Transverse colon (tissue), 4 donors: Measurements from ENCODE around the gene NIPSNAP2. TPM values are rescaled to one million over a fixed set of nuclear protein-coding genes. Genes with fewer than 3 reads are reported as not detected.

ENCODE experiments used
- DNase-seq: peaks from one replicate; pipeline ENCODE4 v3.0.0-alpha.2; 2019
- H3K27ac ChIP-seq, 4 donors: fragments of 200-600 bp; sonication (generic); 2 replicates each; pipeline ENCODE4 v1.5.1; 2016 to 2018; ENCODE audit warnings: inconsistent platforms in 4 of 4
- H3K27me3 ChIP-seq: fragments of 200-600 bp; sonication (generic); 2 replicates; pipeline ENCODE4 v1.5.1; 2017; ENCODE audit warnings: inconsistent platforms
- H3K36me3 ChIP-seq, 4 donors: fragments of 200-600 bp; sonication (generic); 2 replicates each; pipeline ENCODE4 v1.5.1; 2017 to 2019; ENCODE audit warnings: inconsistent platforms in 4 of 4
- H3K4me1 ChIP-seq, 4 donors: fragments of 200-600 bp; sonication (generic); 2 replicates each; pipeline ENCODE4 v1.5.1; 2017 to 2020; ENCODE audit warnings: inconsistent platforms in 4 of 4
- H3K4me3 ChIP-seq, 4 donors: fragments of 200-600 bp; sonication (generic); 1 replicate in 1 of 4; 2 replicates in 3 of 4; pipeline versions ENCODE4 v1.5.1 to v1.6.1; 2017 to 2019; ENCODE audit warnings: inconsistent platforms in 4 of 4
- H3K9me3 ChIP-seq, 2 donors: fragments of 200-600 bp; sonication (generic); 2 replicates each; pipeline ENCODE4 v1.5.1; 2017 to 2019; ENCODE audit warnings: inconsistent platforms in 2 of 2
- EP300 ChIP-seq: sonication (generic); formaldehyde crosslinking; IDR thresholded peaks from one replicate; pipeline ENCODE4 v1.6.1; 2017; ENCODE audit warnings: antibody characterized with exemption, low read depth
- POLR2A ChIP-seq: fragments of 450-650 bp; IDR thresholded peaks from one replicate; pipeline ENCODE4 v1.6.1; 2016; ENCODE audit warnings: antibody characterized with exemption, mild to moderate bottlenecking, moderate library complexity
- POLR2AphosphoS5 ChIP-seq, 3 donors: sonication (generic); formaldehyde crosslinking; IDR thresholded peaks; one replicate each; pipeline ENCODE4 v1.6.1; 2016; ENCODE audit warnings: antibody characterized with exemption in 3 of 3
- WGBS, 2 donors: methylation state at CpG; one replicate each; pipeline ENCODE4 v1.1.5; 2018; ENCODE audit warnings: low coverage in 1 of 2; 5-methylcytosine and 5-hydroxymethylcytosine counted together
- in situ Hi-C, 4 donors: fragments of 200-750 bp; cut with MboI; loops; one replicate each; pipeline versions ENCODE4 v1.15.0 to v1.15.1; 2017; ENCODE audit warnings: low sequenced_read_pairs in 3 of 4, low pct_ligation_motif_present in 1 of 4, low pct_unique_long_range_greater_than_20kb in 1 of 4
- intact Hi-C: fragments of 100-400 bp; cut with DNase I; formaldehyde crosslinking; loops from one replicate; pipeline ENCODE4 v1.15.1; 2023; ENCODE audit warnings: low total_unique reads
- total RNA-seq, 4 donors: library from RNA; depleted of rRNA; stranded (reverse); fragments of >200 nt; gene quantifications; one replicate each; pipeline ENCODE4 v1.1.0, GENCODE V29; 2016
- TF ChIP-seq, protein P1 (sequence below), 5 experiments: fragments of 200-600 bp in 3 of 5; fragments of 450-650 bp in 2 of 5; sonication (generic) in 3 of 5; IDR thresholded peaks; 1 replicate in 2 of 5; 2 replicates in 3 of 5; pipeline ENCODE4 v1.5.1; 2016 to 2017; ENCODE audit warnings: antibody characterized with exemption in 5 of 5, inconsistent platforms in 3 of 5, mild to moderate bottlenecking in 2 of 5, moderate library complexity in 1 of 5

The NIPSNAP2 gene
- total RNA-seq, 4 donors from 2014 or later: 56.9 to 107 (median 84.1) TPM

- intact Hi-C loops (no loop called here), in situ Hi-C loops (loop anchor here (25.0 kb wide), 1 partner anchor 332 kb away; no protein-coding TSS in a partner anchor)
- no peaks in the 10 kb centered on the region for H3K27me3 ChIP-seq
- no peak overlapping the region for H3K27ac ChIP-seq
- no peaks in the 10 kb centered on the region for H3K36me3 ChIP-seq
- no peak for TF ChIP-seq POLR2A
- TF ChIP-seq EP300: no peak
- no peak for TF ChIP-seq POLR2AphosphoS5 (IDR thresholded peaks at IDR 0.05)
- TF ChIP-seq, protein P1, sequence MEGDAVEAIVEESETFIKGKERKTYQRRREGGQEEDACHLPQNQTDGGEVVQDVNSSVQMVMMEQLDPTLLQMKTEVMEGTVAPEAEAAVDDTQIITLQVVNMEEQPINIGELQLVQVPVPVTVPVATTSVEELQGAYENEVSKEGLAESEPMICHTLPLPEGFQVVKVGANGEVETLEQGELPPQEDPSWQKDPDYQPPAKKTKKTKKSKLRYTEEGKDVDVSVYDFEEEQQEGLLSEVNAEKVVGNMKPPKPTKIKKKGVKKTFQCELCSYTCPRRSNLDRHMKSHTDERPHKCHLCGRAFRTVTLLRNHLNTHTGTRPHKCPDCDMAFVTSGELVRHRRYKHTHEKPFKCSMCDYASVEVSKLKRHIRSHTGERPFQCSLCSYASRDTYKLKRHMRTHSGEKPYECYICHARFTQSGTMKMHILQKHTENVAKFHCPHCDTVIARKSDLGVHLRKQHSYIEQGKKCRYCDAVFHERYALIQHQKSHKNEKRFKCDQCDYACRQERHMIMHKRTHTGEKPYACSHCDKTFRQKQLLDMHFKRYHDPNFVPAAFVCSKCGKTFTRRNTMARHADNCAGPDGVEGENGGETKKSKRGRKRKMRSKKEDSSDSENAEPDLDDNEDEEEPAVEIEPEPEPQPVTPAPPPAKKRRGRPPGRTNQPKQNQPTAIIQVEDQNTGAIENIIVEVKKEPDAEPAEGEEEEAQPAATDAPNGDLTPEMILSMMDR (IDR thresholded peaks at IDR 0.05): no peak
- H3K4me3 ChIP-seq: no peak overlapping the region
- H3K4me1 ChIP-seq: peaks cover 0 to 49% (median 16%) of the 10 kb centered on the region in 4 donors
- H3K9me3 ChIP-seq: no peaks in the 10 kb centered on the region
- 77% methylated on average over 11 of the region's 11 CpGs; no CpG with 5 or more reads in 1 of the 2 donors for WGBS, 2 donors
- DNase-seq: no peak
Observed at GRCh38 chr7:55969391-55969790, 5.0 kb downstream of the NIPSNAP2 start.

DNA sequence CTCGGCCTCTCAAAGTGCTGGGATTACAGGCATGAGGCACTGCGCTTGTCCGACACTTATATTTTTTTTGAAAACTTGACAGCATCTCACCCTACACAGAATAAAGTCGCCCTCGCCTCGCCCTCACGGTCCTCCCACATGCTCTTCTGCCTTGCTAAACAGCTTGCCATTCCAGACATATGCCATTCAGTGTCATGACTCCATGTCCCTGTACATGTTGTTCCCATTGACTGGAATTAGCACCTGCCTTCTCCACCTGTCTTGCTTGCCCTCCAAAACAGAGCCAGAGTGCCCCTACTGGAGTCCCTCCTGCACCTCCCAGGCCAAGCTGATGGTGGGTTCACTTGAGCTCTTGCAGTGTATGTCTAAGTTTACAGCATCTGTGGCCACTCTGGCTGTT is 6.2 kb downstream of the NIPSNAP2 start:
- Histone ChIP-seq H3K4me1 (peaks cover 0 to 44% (median 13%) of the 10 kb centered on the region in 4 donors), H3K4me3 (no peak overlapping the region), H3K27ac (no peak overlapping the region), H3K9me3 (no peaks in the 10 kb centered on the region), H3K27me3 (no peaks in the 10 kb centered on the region), H3K36me3 (no peaks in the 10 kb centered on the region)
- WGBS, 2 donors: 83% methylated on average over 7 of the region's 7 CpGs; no CpG with 5 or more reads in 1 of the 2 donors
- intact Hi-C loops: no loop called here
- in situ Hi-C loops: loop anchor here (25.0 kb wide), 1 partner anchor 333 kb away; no protein-coding TSS in a partner anchor
- no peak for DNase-seq
- TF ChIP-seq POLR2AphosphoS5 (IDR thresholded peaks at IDR 0.05): no peak
- TF ChIP-seq, protein P1 (IDR thresholded peaks at IDR 0.05): no peak
- no peak for TF ChIP-seq EP300
- TF ChIP-seq POLR2A: no peak

- no peak overlapping the region for H3K27ac ChIP-seq
- 87 to 100% methylated on average over 2 to 8 of the region's 8 CpGs for WGBS, 2 donors
Observed at GRCh38 chr7:55970978-55971377, 6.6 kb downstream of the NIPSNAP2 start.

GRCh38 chr7:55973747-55974250 is 9.4 kb downstream of the NIPSNAP2 start:
- DNase-seq: no peak
- in situ Hi-C loops (loop anchor here (25.0 kb wide), 1 partner anchor 336 kb away; no protein-coding TSS in a partner anchor), intact Hi-C loops (no loop called here)
- H3K36me3 ChIP-seq: peaks cover 0 to 12% (median 4%) of the 10 kb centered on the region in 4 donors
- 97 to 100% methylated on average over 4 to 7 of the region's 7 CpGs for WGBS, 2 donors
- H3K27me3 ChIP-seq: no peaks in the 10 kb centered on the region
- no peak overlapping the region for H3K27ac ChIP-seq
- H3K9me3 ChIP-seq: no peaks in the 10 kb centered on the region
- peaks cover 0 to 32% (median 7%) of the 10 kb centered on the region in 4 donors for H3K4me1 ChIP-seq
- TF ChIP-seq POLR2AphosphoS5 (IDR thresholded peaks at IDR 0.05): no peak
- TF ChIP-seq POLR2A: no peak
- no peak for TF ChIP-seq EP300
- TF ChIP-seq, protein P1 (IDR thresholded peaks at IDR 0.05): no peak
- no peak overlapping the region for H3K4me3 ChIP-seq

More at GRCh38 chr7:55970978-55971377, 6.6 kb downstream of the NIPSNAP2 start:
- intact Hi-C loops (no loop called here), in situ Hi-C loops (loop anchor here (25.0 kb wide), 1 partner anchor 334 kb away; no protein-coding TSS in a partner anchor)
- DNase-seq: no peak
- H3K4me1 ChIP-seq: peaks cover 0 to 40% (median 9%) of the 10 kb centered on the region in 4 donors
- H3K27me3 ChIP-seq: no peaks in the 10 kb centered on the region
- no peaks in the 10 kb centered on the region for H3K9me3 ChIP-seq
- no peaks in the 10 kb centered on the region for H3K36me3 ChIP-seq
- TF ChIP-seq EP300: no peak
- no peak overlapping the region for H3K4me3 ChIP-seq
